Prostate gland (tissue), 2 donors: Measurements from ENCODE around the gene SLC25A10.

Experiments used
- POLR2AphosphoS5 ChIP-seq: sonication (generic); formaldehyde crosslinking; IDR thresholded peaks from one replicate; pipeline ENCODE4 v1.6.1; 2017; ENCODE audit warnings: antibody characterized with exemption
- TF ChIP-seq, protein P1 (sequence below), 4 experiments: fragments of 200-600 bp in 2 of 4; fragments of 450-650 bp in 2 of 4; sonication (generic) in 2 of 4; IDR thresholded peaks; 1 replicate in 3 of 4; 2 replicates in 1 of 4; pipeline ENCODE4 v1.5.1; 2016 to 2019; ENCODE audit warnings: antibody characterized with exemption in 4 of 4, mild to moderate bottlenecking in 2 of 4, moderate library complexity in 2 of 4

DNA sequence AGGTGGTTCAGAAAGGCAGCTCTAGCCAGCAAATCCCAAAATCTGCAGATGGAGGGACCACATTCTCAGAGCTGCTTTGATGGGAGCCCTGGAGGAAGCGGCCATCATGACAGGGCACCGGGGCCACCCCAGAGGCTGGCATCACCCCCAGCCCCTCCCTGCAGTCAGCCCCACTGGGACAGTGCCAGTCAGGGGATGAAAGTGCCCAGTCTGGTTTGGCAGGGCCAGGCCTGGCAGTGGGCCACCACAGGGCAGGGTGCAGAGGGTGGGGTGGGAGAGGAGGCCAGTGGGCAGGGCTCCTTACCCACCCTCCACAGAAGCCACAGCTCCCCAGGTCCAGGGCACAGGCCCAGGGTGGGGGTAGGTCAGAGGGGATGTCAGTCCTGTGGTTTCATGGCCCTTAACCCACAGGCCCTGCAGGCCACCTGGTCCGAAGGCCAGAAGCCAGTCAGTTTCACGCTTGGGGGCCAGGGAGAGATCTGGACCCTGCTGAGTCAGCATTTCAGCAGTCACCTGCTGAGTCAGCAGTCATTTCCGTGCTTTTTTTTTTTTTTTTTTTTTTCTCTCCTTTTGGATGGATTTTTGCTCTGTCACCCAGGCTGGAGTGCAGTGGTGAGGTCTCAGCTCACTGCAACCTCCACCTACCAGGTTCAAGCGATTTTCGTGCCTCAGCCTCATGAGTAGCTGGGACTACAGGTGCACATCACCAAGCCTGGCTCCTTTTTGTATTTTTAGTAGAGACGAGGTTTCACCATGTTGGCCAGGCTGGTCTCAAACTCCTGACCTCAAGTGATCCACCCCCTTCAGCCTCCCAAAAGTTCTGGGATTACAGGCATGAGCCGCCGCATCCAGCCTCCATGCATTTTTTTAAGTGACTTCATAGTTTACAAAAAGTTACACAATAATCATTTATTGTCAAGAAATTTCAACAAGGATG is 10.4 kb downstream of the SLC25A10 start:
- TF ChIP-seq, protein P1, sequence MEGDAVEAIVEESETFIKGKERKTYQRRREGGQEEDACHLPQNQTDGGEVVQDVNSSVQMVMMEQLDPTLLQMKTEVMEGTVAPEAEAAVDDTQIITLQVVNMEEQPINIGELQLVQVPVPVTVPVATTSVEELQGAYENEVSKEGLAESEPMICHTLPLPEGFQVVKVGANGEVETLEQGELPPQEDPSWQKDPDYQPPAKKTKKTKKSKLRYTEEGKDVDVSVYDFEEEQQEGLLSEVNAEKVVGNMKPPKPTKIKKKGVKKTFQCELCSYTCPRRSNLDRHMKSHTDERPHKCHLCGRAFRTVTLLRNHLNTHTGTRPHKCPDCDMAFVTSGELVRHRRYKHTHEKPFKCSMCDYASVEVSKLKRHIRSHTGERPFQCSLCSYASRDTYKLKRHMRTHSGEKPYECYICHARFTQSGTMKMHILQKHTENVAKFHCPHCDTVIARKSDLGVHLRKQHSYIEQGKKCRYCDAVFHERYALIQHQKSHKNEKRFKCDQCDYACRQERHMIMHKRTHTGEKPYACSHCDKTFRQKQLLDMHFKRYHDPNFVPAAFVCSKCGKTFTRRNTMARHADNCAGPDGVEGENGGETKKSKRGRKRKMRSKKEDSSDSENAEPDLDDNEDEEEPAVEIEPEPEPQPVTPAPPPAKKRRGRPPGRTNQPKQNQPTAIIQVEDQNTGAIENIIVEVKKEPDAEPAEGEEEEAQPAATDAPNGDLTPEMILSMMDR (IDR thresholded peaks at IDR 0.05): peak in 1 of 4 experiments; percentile 36
- peak; percentile 94 for TF ChIP-seq POLR2AphosphoS5
